CD14-positive monocyte (primary cell): Measurements from ENCODE around the gene VTI1A. TPM values are rescaled to one million over a fixed set of nuclear protein-coding genes. Genes with fewer than 3 reads are reported as not detected.

Experiments used
- DNase-seq, 3 donors: peaks; one replicate each; pipeline ENCODE4 v3.0.0-alpha.2; 2011 to 2022
- H2AFZ ChIP-seq: 2 replicates; pipeline ENCODE4 v1.6.0; 2012; ENCODE audit warnings: mild to moderate bottlenecking, low read depth, low read length, inconsistent platforms; ENCODE audit not compliant: insufficient read depth, poor library complexity, severe bottlenecking
- H3K27ac ChIP-seq, 2 donors: 1 replicate in 1 of 2; 2 replicates in 1 of 2; pipeline ENCODE4 v1.5.1; 2012 to 2013; ENCODE audit warnings: low read length in 2 of 2, control low read depth in 1 of 2, inconsistent platforms in 1 of 2, low read depth in 1 of 2, mild to moderate bottlenecking in 1 of 2
- H3K27me3 ChIP-seq, 2 donors: one replicate each; pipeline versions ENCODE4 v1.6.0 to v1.6.1; 2011 to 2013; ENCODE audit warnings: low read length in 2 of 2; ENCODE audit not compliant: control insufficient read depth in 2 of 2, insufficient read depth in 2 of 2
- H3K36me3 ChIP-seq, 2 donors: replicated peaks in 1 of 2; 1 replicate in 1 of 2; 2 replicates in 1 of 2; pipeline versions ENCODE4 v1.5.1 to v1.6.1; 2012 to 2013; ENCODE audit warnings: low read length in 2 of 2, control low read depth in 1 of 2, inconsistent platforms in 1 of 2, mild to moderate bottlenecking in 1 of 2; ENCODE audit not compliant: insufficient read depth in 2 of 2, control insufficient read depth in 1 of 2
- H3K4me1 ChIP-seq, 2 donors: 1 replicate in 1 of 2; 2 replicates in 1 of 2; pipeline versions ENCODE4 v1.5.1 to v1.6.1; 2012 to 2013; ENCODE audit warnings: low read length in 2 of 2, control low read depth in 1 of 2, inconsistent platforms in 1 of 2, mild to moderate bottlenecking in 1 of 2, moderate library complexity in 1 of 2; ENCODE audit not compliant: insufficient read depth in 2 of 2, control insufficient read depth in 1 of 2
- H3K4me2 ChIP-seq: replicated peaks from 2 replicates; pipeline ENCODE3; 2012; ENCODE audit warnings: low read length, moderate library complexity, mild to moderate bottlenecking; ENCODE audit not compliant: poor library complexity, severe bottlenecking; ENCODE audit errors: extremely low read depth
- H3K4me3 ChIP-seq, 3 experiments: fragments of 200-600 bp in 1 of 3; sonication (generic) in 1 of 3; replicated peaks in 1 of 3; 1 replicate in 2 of 3; 2 replicates in 1 of 3; pipeline ENCODE4 v1.5.1; 2011 to 2013; ENCODE audit warnings: low read length in 3 of 3, mild to moderate bottlenecking in 3 of 3, control low read depth in 2 of 3, low read depth in 2 of 3, inconsistent platforms in 1 of 3, moderate library complexity in 1 of 3
- H3K79me2 ChIP-seq: 2 replicates; pipeline ENCODE4 v1.6.0; 2012; ENCODE audit warnings: mild to moderate bottlenecking, control low read depth, inconsistent platforms, low read length, moderate library complexity; ENCODE audit not compliant: insufficient read depth
- H3K9ac ChIP-seq: 2 replicates; pipeline ENCODE4 v1.6.0; 2017; ENCODE audit warnings: low read length, mild to moderate bottlenecking; ENCODE audit not compliant: insufficient read depth, poor library complexity, severe bottlenecking
- H3K9me3 ChIP-seq, 2 donors: replicated peaks in 1 of 2; 1 replicate in 1 of 2; 2 replicates in 1 of 2; pipeline versions ENCODE4 v1.5.1 to v1.6.1; 2012 to 2013; ENCODE audit warnings: low read length in 2 of 2, control low read depth in 1 of 2; ENCODE audit not compliant: control insufficient read depth in 1 of 2, insufficient read depth in 1 of 2
- H4K20me1 ChIP-seq: 2 replicates; pipeline ENCODE4 v1.6.0; 2012; ENCODE audit warnings: mild to moderate bottlenecking, low read length, control low read depth, moderate library complexity; ENCODE audit not compliant: insufficient read depth
- H3K27ac Mint-ChIP-seq, 7 donors: one replicate each; pipeline ENCODE4 v1.8.0; 2020; ENCODE audit warnings: mild to moderate bottlenecking in 7 of 7, mixed read lengths in 7 of 7, moderate library complexity in 6 of 7, inconsistent platforms in 2 of 7
- H3K27me3 Mint-ChIP-seq, 3 donors: one replicate each; pipeline ENCODE4 v1.8.0; 2021 to 2022; ENCODE audit warnings: low read depth in 3 of 3, mild to moderate bottlenecking in 3 of 3, mixed read lengths in 3 of 3, moderate library complexity in 3 of 3, inconsistent platforms in 1 of 3
- H3K36me3 Mint-ChIP-seq, 2 donors: one replicate each; pipeline ENCODE4 v1.8.0; 2020; ENCODE audit warnings: mixed read lengths in 2 of 2, inconsistent platforms in 1 of 2, mild to moderate bottlenecking in 1 of 2
- H3K4me1 Mint-ChIP-seq: one replicate; pipeline ENCODE4 v1.8.0; 2020; ENCODE audit warnings: mild to moderate bottlenecking, mixed read lengths
- H3K4me3 Mint-ChIP-seq, 2 donors: one replicate each; pipeline ENCODE4 v1.8.0; 2020; ENCODE audit warnings: mild to moderate bottlenecking in 2 of 2, mixed read lengths in 2 of 2, moderate library complexity in 1 of 2
- H3K9me3 Mint-ChIP-seq, 7 donors: one replicate each; pipeline ENCODE4 v1.8.0; 2020 to 2022; ENCODE audit warnings: mixed read lengths in 7 of 7, mild to moderate bottlenecking in 6 of 7, moderate library complexity in 6 of 7, inconsistent platforms in 2 of 7
- CTCF ChIP-seq: fragments of 200-600 bp; IDR thresholded peaks from one replicate; pipeline ENCODE4 v1.8.0; 2022; ENCODE audit warnings: antibody characterized with exemption, mild to moderate bottlenecking
- WGBS: methylation state at CpG from one replicate; pipeline ENCODE4 v1.1.5; 2013; ENCODE audit warnings: missing lambda C conversion rate; ENCODE audit not compliant: insufficient coverage; 5-methylcytosine and 5-hydroxymethylcytosine counted together
- intact Hi-C, 2 donors: fragments of 100-400 bp; cut with micrococcal nuclease; formaldehyde crosslinking; loops; one replicate each; pipeline versions ENCODE4 v1.15.0 to v1.15.1; 2023
- polyA plus RNA-seq, 3 donors: library from polyadenylated mRNA; depleted of rRNA in 1 of 3; unstranded in 2 of 3; stranded (reverse) in 1 of 3; fragments of 300-500 nt in 2 of 3; fragments of >200 nt in 1 of 3; fragmentation: Illumina TruSeq in 2 of 3; gene quantifications; 1 replicate in 2 of 3; 2 replicates in 1 of 3; pipeline ENCODE4 v1.2.3, GENCODE V29; 2012 to 2021

Gene VTI1A
- polyA plus RNA-seq, 3 donors: 23.6 to 25.4 (median 24.1) TPM

- Histone ChIP-seq H3K4me3 (no peak overlapping the region), H3K27me3 (no peaks in the 10 kb centered on the region), H3K9ac (no peak overlapping the region), H2AFZ (no peak overlapping the region), H3K4me2 (no peak overlapping the region), H3K27ac (no peak overlapping the region), H3K36me3 (no peaks in the 10 kb centered on the region), H4K20me1 (peaks cover 36% of the 10 kb centered on the region), H3K9me3 (no peaks in the 10 kb centered on the region), H3K4me1 (no peaks in the 10 kb centered on the region), H3K79me2 (no peaks in the 10 kb centered on the region)
- DNase-seq: no peak
- H3K4me1 Mint-ChIP-seq: no peaks in the 10 kb centered on the region
- intact Hi-C loops: no loop called here
- peaks cover 0 to 2% of the 10 kb centered on the region in 2 donors for H3K36me3 Mint-ChIP-seq
- peaks cover 0 to 3% (median 0%) of the 10 kb centered on the region in 7 donors for H3K9me3 Mint-ChIP-seq
- no peak overlapping the region for H3K4me3 Mint-ChIP-seq
- no peaks in the 10 kb centered on the region for H3K27me3 Mint-ChIP-seq
- TF ChIP-seq CTCF: no peak
- no peak overlapping the region for H3K27ac Mint-ChIP-seq
- no CpG with 5 or more reads among the region's 6 CpGs for WGBS
Observed at GRCh38 chr10:112492736-112493135, 45.7 kb downstream of the VTI1A start.

- no peak overlapping the region for H3K4me3 Mint-ChIP-seq
- no CpG with 5 or more reads among the region's 3 CpGs for WGBS
- Histone ChIP-seq H3K36me3 (peaks cover 0 to 5% of the 10 kb centered on the region in 2 donors), H3K9me3 (no peaks in the 10 kb centered on the region), H3K27me3 (no peaks in the 10 kb centered on the region), H3K9ac (no peak overlapping the region), H2AFZ (no peak overlapping the region), H3K4me2 (no peak overlapping the region), H3K4me1 (no peaks in the 10 kb centered on the region), H4K20me1 (peaks cover 16% of the 10 kb centered on the region), H3K79me2 (no peaks in the 10 kb centered on the region), H3K27ac (no peak overlapping the region), H3K4me3 (no peak overlapping the region)
- no peaks in the 10 kb centered on the region for H3K27me3 Mint-ChIP-seq
- TF ChIP-seq CTCF: no peak
- H3K36me3 Mint-ChIP-seq: peaks cover 6 to 13% of the 10 kb centered on the region in 2 donors
- no peaks in the 10 kb centered on the region for H3K4me1 Mint-ChIP-seq
- H3K9me3 Mint-ChIP-seq: peaks cover 0 to 1% (median 0%) of the 10 kb centered on the region in 7 donors
- intact Hi-C loops: no loop called here
- no peak for DNase-seq
- H3K27ac Mint-ChIP-seq: no peak overlapping the region
Observed at GRCh38 chr10:112497347-112497950, 50.4 kb downstream of the VTI1A start.
